ENCODE results near the gene GPC1.

The GPC1 gene

DNA sequence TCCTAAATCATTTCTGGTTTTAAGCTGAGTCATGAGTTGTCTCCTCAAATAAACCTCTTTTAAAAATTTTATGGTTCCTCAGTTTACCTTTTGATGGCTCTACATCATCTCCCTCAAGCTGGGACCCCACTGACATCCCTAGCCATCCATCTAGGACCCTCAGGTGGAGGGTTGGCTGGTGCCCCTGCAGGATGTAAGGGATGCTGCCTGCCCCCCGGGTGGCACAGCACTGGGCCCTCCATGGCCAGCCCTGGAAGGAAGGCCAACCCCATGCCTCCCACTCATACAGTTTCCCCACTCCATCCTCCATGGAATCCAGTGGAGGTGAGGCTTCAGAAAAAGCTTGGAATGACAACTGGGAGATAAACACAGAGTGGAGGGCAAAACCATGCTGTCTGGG lies 17.2 kb upstream of the GPC1 start:
- no peak for DNase-seq (ENCODE audit: low read depth)
- TF ChIP-seq, protein P1, sequence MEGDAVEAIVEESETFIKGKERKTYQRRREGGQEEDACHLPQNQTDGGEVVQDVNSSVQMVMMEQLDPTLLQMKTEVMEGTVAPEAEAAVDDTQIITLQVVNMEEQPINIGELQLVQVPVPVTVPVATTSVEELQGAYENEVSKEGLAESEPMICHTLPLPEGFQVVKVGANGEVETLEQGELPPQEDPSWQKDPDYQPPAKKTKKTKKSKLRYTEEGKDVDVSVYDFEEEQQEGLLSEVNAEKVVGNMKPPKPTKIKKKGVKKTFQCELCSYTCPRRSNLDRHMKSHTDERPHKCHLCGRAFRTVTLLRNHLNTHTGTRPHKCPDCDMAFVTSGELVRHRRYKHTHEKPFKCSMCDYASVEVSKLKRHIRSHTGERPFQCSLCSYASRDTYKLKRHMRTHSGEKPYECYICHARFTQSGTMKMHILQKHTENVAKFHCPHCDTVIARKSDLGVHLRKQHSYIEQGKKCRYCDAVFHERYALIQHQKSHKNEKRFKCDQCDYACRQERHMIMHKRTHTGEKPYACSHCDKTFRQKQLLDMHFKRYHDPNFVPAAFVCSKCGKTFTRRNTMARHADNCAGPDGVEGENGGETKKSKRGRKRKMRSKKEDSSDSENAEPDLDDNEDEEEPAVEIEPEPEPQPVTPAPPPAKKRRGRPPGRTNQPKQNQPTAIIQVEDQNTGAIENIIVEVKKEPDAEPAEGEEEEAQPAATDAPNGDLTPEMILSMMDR (IDR thresholded peaks at IDR 0.05; ENCODE audit: insufficient read depth, low read depth, low read length, missing control alignments) = no peak
- H3K4me3 ChIP-seq (ENCODE audit: low read length) = no peak overlapping the region

DNA sequence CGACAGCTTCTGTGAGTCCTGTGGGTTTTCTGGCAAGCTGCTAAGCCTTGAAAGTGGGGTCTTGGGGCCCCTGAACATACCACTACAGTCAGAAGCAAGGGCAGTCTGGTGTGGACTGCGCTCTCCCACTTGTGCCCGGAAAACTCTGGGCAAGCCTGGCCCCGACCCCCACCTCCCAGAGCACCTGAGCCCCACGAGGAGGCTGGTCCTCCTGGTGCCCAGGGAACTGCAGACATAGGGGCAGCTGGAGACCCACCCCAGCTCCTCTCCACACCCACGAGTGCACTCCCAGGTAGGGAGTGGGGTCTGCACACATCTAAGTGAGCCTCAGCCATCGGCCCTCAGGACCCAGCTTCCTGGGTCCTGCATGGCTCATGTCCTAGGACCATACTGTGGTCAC lies 16.2 kb upstream of the GPC1 start:
- TF ChIP-seq, protein P1 (IDR thresholded peaks at IDR 0.05; ENCODE audit: insufficient read depth, low read depth, low read length, missing control alignments) = no peak
- no peak overlapping the region for H3K4me3 ChIP-seq (ENCODE audit: low read length)
- DNase-seq (ENCODE audit: low read depth) = no peak

DNA sequence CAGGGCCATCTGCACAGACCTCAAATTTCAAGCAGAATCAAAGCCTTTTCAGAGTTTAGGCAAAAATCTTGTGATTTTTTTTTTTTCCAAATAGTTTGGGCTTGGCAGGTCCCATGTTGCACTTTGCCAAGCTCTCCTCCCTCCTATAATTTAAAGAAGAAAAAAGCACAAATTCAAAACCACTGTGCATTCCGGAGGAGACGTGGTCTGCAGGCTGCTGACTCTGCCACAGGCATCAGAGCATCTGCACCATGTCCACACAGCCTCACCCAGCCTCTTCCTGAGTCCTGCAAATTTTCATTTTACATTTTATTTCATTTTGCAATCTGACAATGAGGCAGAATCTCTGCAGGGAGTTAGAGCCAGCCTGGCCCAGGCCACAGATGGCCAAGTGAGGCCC lies 15.7 kb upstream of the GPC1 start:
- TF ChIP-seq, protein P1 (IDR thresholded peaks at IDR 0.05; ENCODE audit: insufficient read depth, low read depth, low read length, missing control alignments) = no peak
- DNase-seq (ENCODE audit: low read depth) = no peak
- no peak overlapping the region for H3K4me3 ChIP-seq (ENCODE audit: low read length)

DNA sequence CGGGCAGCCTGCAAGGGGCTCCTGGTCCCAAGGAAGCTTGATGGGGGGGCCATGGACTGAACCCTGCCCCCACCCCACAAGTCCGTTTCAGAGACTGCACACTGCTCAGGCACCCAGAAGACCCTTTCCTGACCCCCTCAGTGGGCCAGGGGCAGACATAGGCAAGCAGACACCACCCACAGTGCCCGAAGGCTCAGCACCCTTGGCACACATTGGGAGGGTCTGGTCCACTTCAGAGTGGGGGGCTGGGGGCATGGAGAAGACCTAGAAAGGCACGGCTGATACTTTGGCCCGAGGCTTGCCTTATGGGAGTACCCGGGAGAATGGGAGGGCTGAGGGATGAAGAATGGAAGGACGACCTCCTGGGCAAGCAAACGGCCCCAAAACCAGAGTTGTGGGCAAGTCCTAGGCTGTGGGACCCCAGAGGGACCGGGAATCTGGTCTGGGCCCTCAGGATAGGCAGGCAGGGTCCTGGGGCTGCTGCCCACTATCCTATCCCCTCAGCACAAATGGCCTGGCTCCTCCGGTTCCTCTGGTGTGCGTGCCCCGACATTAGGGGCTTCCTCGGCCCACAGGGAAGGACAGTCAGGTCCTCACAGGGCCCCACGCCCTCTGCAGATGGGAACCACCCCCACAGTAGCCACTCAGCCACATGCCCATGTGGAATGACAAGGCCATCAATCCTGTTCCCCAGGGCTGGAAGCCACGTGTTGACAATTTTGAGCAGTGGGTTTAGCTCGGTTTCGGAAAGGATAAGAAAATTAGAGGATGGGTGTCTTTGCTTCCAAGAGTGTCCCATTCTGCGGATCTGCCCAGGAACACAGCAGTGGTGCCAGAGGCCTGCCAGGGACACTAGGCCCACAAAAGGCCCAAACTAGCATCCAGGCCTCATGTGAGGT lies 15.0 kb upstream of the GPC1 start:
- H3K4me3 ChIP-seq (ENCODE audit: low read length) = no peak overlapping the region
- TF ChIP-seq, protein P1 (IDR thresholded peaks at IDR 0.05; ENCODE audit: insufficient read depth, low read depth, low read length, missing control alignments) = no peak
- no peak for DNase-seq (ENCODE audit: low read depth)

DNA sequence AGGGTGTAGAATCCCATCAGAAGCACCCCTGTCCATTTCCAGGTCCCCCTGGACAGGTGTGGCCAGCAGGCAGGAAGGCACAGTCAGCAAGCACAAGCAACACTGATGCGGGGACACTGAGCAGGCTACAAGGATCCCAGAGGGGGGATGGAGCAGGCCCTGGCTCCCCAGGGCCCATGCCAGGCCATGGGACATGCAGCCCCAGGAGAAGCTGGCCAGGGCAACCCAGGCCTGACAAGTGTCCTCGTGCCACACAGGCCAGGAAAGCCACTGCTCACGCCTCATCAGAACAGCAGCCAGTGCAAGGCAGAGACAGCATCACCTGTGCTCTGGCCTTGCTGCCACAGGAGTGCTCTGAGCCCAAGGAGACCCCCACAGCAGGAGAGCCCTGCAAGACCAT lies 14.1 kb upstream of the GPC1 start:
- no peak for DNase-seq (ENCODE audit: low read depth)
- no peak overlapping the region for H3K4me3 ChIP-seq (ENCODE audit: low read length)
- TF ChIP-seq, protein P1 (IDR thresholded peaks at IDR 0.05; ENCODE audit: insufficient read depth, low read depth, low read length, missing control alignments) = no peak

DNA sequence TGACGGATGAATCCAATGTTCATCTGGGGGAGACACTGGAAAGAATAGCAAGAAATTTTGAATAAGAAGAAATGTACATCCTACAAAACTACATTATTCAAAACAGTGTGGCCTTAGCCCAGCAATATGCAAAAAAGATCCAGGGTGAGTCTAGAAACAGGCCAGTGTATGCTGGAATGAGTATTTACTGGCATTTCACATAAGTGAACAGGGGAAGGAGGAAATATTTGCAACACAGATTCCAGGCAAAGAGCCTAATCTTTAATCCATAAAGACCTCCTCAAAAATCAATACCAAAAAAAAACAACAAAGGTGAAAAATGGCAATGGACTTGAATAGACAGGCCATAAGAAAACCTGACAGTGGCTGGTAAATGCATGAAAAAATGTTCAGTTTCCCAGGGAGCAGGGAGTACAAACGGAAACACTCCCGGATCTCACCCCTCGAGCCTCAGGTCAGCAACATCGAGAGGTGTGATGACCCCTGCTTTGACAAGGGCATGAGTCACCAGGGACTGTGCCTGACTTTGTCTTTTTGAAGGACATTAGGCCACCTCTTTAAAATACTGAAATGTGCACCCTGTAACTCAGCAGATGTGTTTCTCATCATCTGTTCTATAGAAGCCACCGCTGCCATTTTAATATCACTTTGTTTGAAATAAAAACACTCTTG lies 12.7 kb upstream of the GPC1 start:
- no peak overlapping the region for H3K4me3 ChIP-seq (ENCODE audit: low read length)
- TF ChIP-seq, protein P1 (IDR thresholded peaks at IDR 0.05; ENCODE audit: insufficient read depth, low read depth, low read length, missing control alignments) = no peak
- no peak for DNase-seq (ENCODE audit: low read depth)
